Smooth muscle cell (in vitro differentiated cells): Measurements from ENCODE around the gene MAGI2. TPM values are rescaled to one million over a fixed set of nuclear protein-coding genes. Genes with fewer than 3 reads are reported as not detected.

ENCODE experiments used
- DNase-seq: peaks from one replicate; lab custom pipeline; 2025; ENCODE audit not compliant: unreplicated experiment; lab: John Stamatoyannopoulos, UW
- H2AFZ ChIP-seq: fragments of 200-600 bp; sonication (generic); 2 replicates; pipeline ENCODE4 v1.6.0; 2016; ENCODE audit warnings: antibody characterized with exemption, low read depth, mild to moderate bottlenecking
- H3F3A ChIP-seq: fragments of 200-600 bp; sonication (generic); 2 replicates; pipeline ENCODE4 v1.6.0; 2017; ENCODE audit warnings: antibody characterized with exemption, low read depth
- H3K27ac ChIP-seq: fragments of 200-600 bp; sonication (generic); 2 replicates; pipeline ENCODE4 v1.5.1; 2016; ENCODE audit warnings: low read depth, mild to moderate bottlenecking
- H3K27me3 ChIP-seq: fragments of 200-600 bp; sonication (generic); 2 replicates; pipeline ENCODE4 v1.6.1; 2016; ENCODE audit warnings: low read depth, mild to moderate bottlenecking
- H3K36me3 ChIP-seq: fragments of 200-600 bp; sonication (generic); 2 replicates; pipeline ENCODE4 v1.5.1; 2016; ENCODE audit warnings: low read depth
- H3K4me1 ChIP-seq: fragments of 200-600 bp; sonication (generic); 2 replicates; pipeline ENCODE4 v1.5.1; 2016; ENCODE audit warnings: low read depth
- H3K4me2 ChIP-seq: fragments of 200-600 bp; sonication (generic); 2 replicates; pipeline ENCODE4 v1.6.0; 2016; ENCODE audit warnings: mild to moderate bottlenecking
- H3K4me3 ChIP-seq: fragments of 200-600 bp; sonication (generic); 2 replicates; pipeline ENCODE4 v1.5.1; 2016; ENCODE audit warnings: mild to moderate bottlenecking
- H3K79me2 ChIP-seq: fragments of 200-600 bp; sonication (generic); 2 replicates; pipeline ENCODE4 v1.6.0; 2016; ENCODE audit warnings: low read depth, mild to moderate bottlenecking
- H3K9ac ChIP-seq: fragments of 200-600 bp; sonication (generic); 2 replicates; pipeline ENCODE4 v1.6.0; 2016; ENCODE audit warnings: low read depth
- H3K9me3 ChIP-seq: fragments of 200-600 bp; sonication (generic); replicated peaks from 2 replicates; pipeline ENCODE4 v1.5.1; 2016; ENCODE audit warnings: low read depth
- H4K20me1 ChIP-seq: fragments of 200-600 bp; sonication (generic); 2 replicates; pipeline ENCODE4 v1.6.0; 2016; ENCODE audit warnings: low read depth
- WGBS: methylation state at CpG from one replicate; pipeline ENCODE4 v1.1.7; 2016; ENCODE audit warnings: low lambda C conversion rate; 5-methylcytosine and 5-hydroxymethylcytosine counted together
- polyA plus RNA-seq: library from polyadenylated mRNA; unstranded; fragments of >200 nt; fragmentation: Nextera tagmentation; extraction: Ambion mirVana; gene quantifications from 2 replicates; pipeline ENCODE4 v1.2.1, GENCODE V29; 2016
- total RNA-seq: library from RNA; depleted of rRNA; stranded (reverse); fragments of >200 nt; gene quantifications from 2 replicates; pipeline ENCODE4 v1.2.3, GENCODE V29; 2014
- TF ChIP-seq, protein P1 (sequence below): fragments of 200-600 bp; sonication (generic); IDR thresholded peaks from 2 replicates; pipeline ENCODE4 v1.5.1; 2017; ENCODE audit warnings: borderline replicate concordance, mild to moderate bottlenecking, antibody characterized with exemption; ENCODE audit not compliant: insufficient read depth, poor library complexity, severe bottlenecking

The MAGI2 gene
- total and polyA plus RNA-seq, 2 experiments from 2014 or later = 3.4 to 10.7 TPM

DNA sequence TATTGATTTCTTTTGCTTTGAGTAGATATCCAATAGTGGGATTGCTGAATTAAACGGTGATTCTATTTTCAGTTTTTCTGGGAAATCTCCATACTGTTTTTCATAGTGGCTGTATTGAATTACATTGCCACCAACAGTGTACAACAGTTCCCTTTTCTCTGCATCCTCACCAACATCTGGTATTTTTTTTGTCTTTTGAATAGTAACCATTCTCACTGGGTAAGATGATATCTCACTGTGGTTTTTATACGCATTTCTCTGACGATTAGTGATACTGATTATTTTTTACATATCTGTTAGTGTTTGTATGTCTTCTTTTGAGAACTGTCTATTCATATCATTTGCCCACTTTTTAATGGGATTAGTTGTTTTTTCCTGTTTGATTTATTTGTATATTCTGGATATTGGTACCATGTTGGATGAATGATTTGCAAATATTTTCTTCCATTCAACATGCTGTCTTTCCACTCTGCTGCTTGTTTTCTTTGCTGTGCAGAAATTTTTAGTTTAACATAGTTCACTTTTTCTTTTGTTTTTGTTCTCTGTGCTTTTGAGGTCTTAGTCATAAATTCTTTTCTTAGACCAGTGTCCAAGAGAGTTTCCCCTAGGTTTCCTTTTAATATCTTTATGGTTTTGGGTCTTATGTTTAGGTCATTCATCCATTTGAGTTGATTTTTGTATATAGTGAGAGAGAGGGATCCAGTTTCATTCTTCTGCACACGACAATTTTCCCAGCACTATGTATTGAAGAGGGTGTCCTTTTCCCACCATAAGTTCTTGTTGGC, 1070.2 kb downstream of the MAGI2 start:
- H3K9ac ChIP-seq = no peak overlapping the region
- H3K79me2 ChIP-seq = no peaks in the 10 kb centered on the region
- TF ChIP-seq, protein P1, sequence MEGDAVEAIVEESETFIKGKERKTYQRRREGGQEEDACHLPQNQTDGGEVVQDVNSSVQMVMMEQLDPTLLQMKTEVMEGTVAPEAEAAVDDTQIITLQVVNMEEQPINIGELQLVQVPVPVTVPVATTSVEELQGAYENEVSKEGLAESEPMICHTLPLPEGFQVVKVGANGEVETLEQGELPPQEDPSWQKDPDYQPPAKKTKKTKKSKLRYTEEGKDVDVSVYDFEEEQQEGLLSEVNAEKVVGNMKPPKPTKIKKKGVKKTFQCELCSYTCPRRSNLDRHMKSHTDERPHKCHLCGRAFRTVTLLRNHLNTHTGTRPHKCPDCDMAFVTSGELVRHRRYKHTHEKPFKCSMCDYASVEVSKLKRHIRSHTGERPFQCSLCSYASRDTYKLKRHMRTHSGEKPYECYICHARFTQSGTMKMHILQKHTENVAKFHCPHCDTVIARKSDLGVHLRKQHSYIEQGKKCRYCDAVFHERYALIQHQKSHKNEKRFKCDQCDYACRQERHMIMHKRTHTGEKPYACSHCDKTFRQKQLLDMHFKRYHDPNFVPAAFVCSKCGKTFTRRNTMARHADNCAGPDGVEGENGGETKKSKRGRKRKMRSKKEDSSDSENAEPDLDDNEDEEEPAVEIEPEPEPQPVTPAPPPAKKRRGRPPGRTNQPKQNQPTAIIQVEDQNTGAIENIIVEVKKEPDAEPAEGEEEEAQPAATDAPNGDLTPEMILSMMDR = no peak
- no peak overlapping the region for H3K27ac ChIP-seq
- DNase-seq = no peak
- H3K27me3 ChIP-seq = no peaks in the 10 kb centered on the region
- no peaks in the 10 kb centered on the region for H3K4me1 ChIP-seq
- WGBS = 92% methylated on average over 4 of the region's 4 CpGs
- H3F3A ChIP-seq = no peaks in the 10 kb centered on the region
- H3K9me3 ChIP-seq = no peaks in the 10 kb centered on the region
- no peak overlapping the region for H3K4me2 ChIP-seq
- no peak overlapping the region for H3K4me3 ChIP-seq
- H4K20me1 ChIP-seq = no peaks in the 10 kb centered on the region
- no peak overlapping the region for H2AFZ ChIP-seq
- no peaks in the 10 kb centered on the region for H3K36me3 ChIP-seq

- no peaks in the 10 kb centered on the region for H4K20me1 ChIP-seq
- no peaks in the 10 kb centered on the region for H3K4me1 ChIP-seq
- no peaks in the 10 kb centered on the region for H3F3A ChIP-seq
- H2AFZ ChIP-seq = no peak overlapping the region
- H3K79me2 ChIP-seq = no peaks in the 10 kb centered on the region
- H3K4me2 ChIP-seq = no peak overlapping the region
- 48% methylated on average over 1 of the region's 1 CpG for WGBS
- no peak for DNase-seq
- H3K36me3 ChIP-seq = no peaks in the 10 kb centered on the region
- H3K9me3 ChIP-seq = no peaks in the 10 kb centered on the region
- H3K27me3 ChIP-seq = no peaks in the 10 kb centered on the region
- peak overlapping the region; percentile 23 for H3K27ac ChIP-seq
- TF ChIP-seq, protein P1 = no peak
- H3K4me3 ChIP-seq = no peak overlapping the region
- no peak overlapping the region for H3K9ac ChIP-seq
These were observed 1074.3 kb downstream of the MAGI2 start for GRCh38 chr7:78379148-78379547.

- Histone ChIP-seq H3K36me3 (no peaks in the 10 kb centered on the region), H3K4me2 (no peak overlapping the region)
- TF ChIP-seq, protein P1 = no peak
These were observed 1075.9 kb downstream of the MAGI2 start for GRCh38 chr7:78377532-78377931.

GRCh38 chr7:78370936-78371335, 1082.5 kb downstream of the MAGI2 start:
- no peaks in the 10 kb centered on the region for H3F3A ChIP-seq
- no peaks in the 10 kb centered on the region for H3K79me2 ChIP-seq
- no peak overlapping the region for H3K9ac ChIP-seq
- no peaks in the 10 kb centered on the region for H4K20me1 ChIP-seq
- H3K36me3 ChIP-seq = no peaks in the 10 kb centered on the region
- H3K9me3 ChIP-seq = no peaks in the 10 kb centered on the region
- H3K27me3 ChIP-seq = no peaks in the 10 kb centered on the region
- TF ChIP-seq, protein P1 = no peak
- no peak for DNase-seq
- H2AFZ ChIP-seq = no peak overlapping the region
- H3K27ac ChIP-seq = no peak overlapping the region
- H3K4me3 ChIP-seq = no peak overlapping the region
- no peak overlapping the region for H3K4me2 ChIP-seq
- no peaks in the 10 kb centered on the region for H3K4me1 ChIP-seq

More at GRCh38 chr7:78377532-78377931, 1075.9 kb downstream of the MAGI2 start:
- H3K4me1 ChIP-seq = no peaks in the 10 kb centered on the region
- no peak for DNase-seq
- no peak overlapping the region for H2AFZ ChIP-seq
- no peaks in the 10 kb centered on the region for H3K79me2 ChIP-seq
- no peaks in the 10 kb centered on the region for H3K27me3 ChIP-seq
- no peak overlapping the region for H3K9ac ChIP-seq
- no peak overlapping the region for H3K4me3 ChIP-seq
- H3K27ac ChIP-seq = no peak overlapping the region
- H3K9me3 ChIP-seq = no peaks in the 10 kb centered on the region
- no peaks in the 10 kb centered on the region for H3F3A ChIP-seq
- 90% methylated on average over 1 of the region's 1 CpG for WGBS
- no peaks in the 10 kb centered on the region for H4K20me1 ChIP-seq
